Astrocyte of the spinal cord (primary cell): ENCODE results near the gene PRR5L.

Experiments
- DNase-seq: peaks from one replicate; pipeline ENCODE4 v3.0.0; 2011; ENCODE audit warnings: low read depth, low spot score
- H3K4me3 ChIP-seq: 2 replicates; pipeline ENCODE4 v1.5.1; 2011; ENCODE audit warnings: low read depth, mild to moderate bottlenecking, low read length, moderate library complexity
- CTCF ChIP-seq: IDR thresholded peaks from 2 replicates; pipeline ENCODE4 v1.5.1; 2012; ENCODE audit warnings: low read depth, mild to moderate bottlenecking, low read length, inconsistent platforms
- in situ Hi-C: cut with HindIII; loops from 2 replicates; pipeline ENCODE4 v1.10.0; 2017; ENCODE audit warnings: low sequenced_read_pairs

The PRR5L gene

GRCh38 chr11:36394926-36395325 lies 98.8 kb downstream of the PRR5L start:
- H3K4me3 ChIP-seq: no peak overlapping the region
- no peak for TF ChIP-seq CTCF
- no peak for DNase-seq
- in situ Hi-C loops: no loop called here

- DNase-seq: no peak
- H3K4me3 ChIP-seq: no peak overlapping the region
- TF ChIP-seq CTCF: no peak
- in situ Hi-C loops: no loop called here
These were observed 100.1 kb downstream of the PRR5L start for GRCh38 chr11:36395978-36396736.

- no peak overlapping the region for H3K4me3 ChIP-seq
- in situ Hi-C loops: no loop called here
- TF ChIP-seq CTCF: no peak
- no peak for DNase-seq
These were observed 102.3 kb downstream of the PRR5L start for GRCh38 chr11:36398231-36398953.

GRCh38 chr11:36399236-36399635 lies 103.1 kb downstream of the PRR5L start:
- no peak for TF ChIP-seq CTCF
- H3K4me3 ChIP-seq: no peak overlapping the region
- in situ Hi-C loops: no loop called here
- no peak for DNase-seq

GRCh38 chr11:36399745-36400144 lies 103.7 kb downstream of the PRR5L start:
- no peak for DNase-seq
- no peak for TF ChIP-seq CTCF
- in situ Hi-C loops: no loop called here
- no peak overlapping the region for H3K4me3 ChIP-seq

- no peak for TF ChIP-seq CTCF
- H3K4me3 ChIP-seq: no peak overlapping the region
- no peak for DNase-seq
- in situ Hi-C loops: no loop called here
These were observed 104.8 kb downstream of the PRR5L start for GRCh38 chr11:36400766-36401455.
